ENCODE results near the gene MLN.
"Not testable (repeated sequence)": the region's sequence is repeated elsewhere in the genome, so short reads cannot be mapped to it uniquely, and the experiment has no call there.

GRCh38 chr6:33831725-33832124 lies 27.9 kb upstream of the MLN start:
- TF ChIP-seq CTCF (IDR thresholded peaks at IDR 0.05; ENCODE audit: poor library complexity, severe bottlenecking); POLR2AphosphoS5 (IDR thresholded peaks at IDR 0.05); EP300 (conservative IDR thresholded peaks at IDR 0.05; ENCODE audit: poor library complexity, severe bottlenecking); TAF1 (IDR thresholded peaks at IDR 0.05; ENCODE audit: low read depth); SMC3 (conservative IDR thresholded peaks at IDR 0.05; ENCODE audit: poor library complexity): not testable (repeated sequence)

Data from neural cell (in vitro differentiated cells).